GM19328 (cell line): ENCODE results near the gene DLGAP1.

Experiments
- ATAC-seq: cut with Tn5 transposase; IDR thresholded peaks from one replicate; pipeline ENCODE4 v1.9.1; 2021; ENCODE audit warnings: mild to moderate bottlenecking, moderate library complexity; ENCODE audit not compliant: unreplicated experiment

DLGAP1 gene

DNA sequence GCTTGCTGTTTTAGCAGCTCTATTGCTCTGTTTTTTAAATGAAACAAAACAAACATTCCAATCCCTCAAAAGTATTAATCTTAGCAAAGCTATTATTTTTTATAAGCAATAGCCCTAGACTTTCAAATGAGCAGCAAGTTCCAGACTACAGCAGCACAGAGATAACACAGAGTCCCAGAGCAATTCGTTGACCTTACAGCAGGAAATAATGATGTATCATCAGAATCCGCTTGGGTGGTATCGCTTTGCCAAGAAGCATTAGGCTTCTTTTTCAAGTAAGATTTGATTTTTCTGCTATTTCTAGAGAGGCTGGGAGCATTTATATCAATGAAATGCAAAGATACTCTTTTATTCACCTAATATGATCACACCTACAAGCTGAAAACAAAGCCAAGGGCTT lies 209.7 kb downstream of the DLGAP1 start:
- no peak for ATAC-seq

GRCh38 chr18:4242431-4243161 lies 212.5 kb downstream of the DLGAP1 start:
- ATAC-seq: no peak

- no peak for ATAC-seq
Measured at GRCh38 chr18:4241090-4241617, 214.0 kb downstream of the DLGAP1 start.

DNA sequence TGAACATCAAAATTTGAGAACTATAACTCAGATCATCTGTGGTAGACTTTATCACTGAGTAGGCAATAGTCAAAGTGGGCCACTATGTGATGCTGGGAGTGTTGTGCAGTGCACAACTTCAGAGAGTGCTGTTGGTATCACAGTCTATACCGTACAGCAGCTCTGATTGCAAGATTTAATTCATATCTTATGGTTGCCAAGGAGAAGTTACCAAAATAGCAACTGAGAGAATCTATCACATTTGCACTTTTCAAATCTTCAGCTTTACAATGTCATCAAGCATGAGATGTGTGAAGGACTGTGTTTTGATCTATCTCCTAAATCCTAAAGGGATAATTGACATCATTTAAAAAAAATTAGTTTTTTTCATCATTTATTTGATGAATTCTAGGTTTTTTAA lies 216.1 kb downstream of the DLGAP1 start:
- no peak for ATAC-seq

- no peak for ATAC-seq
Measured at GRCh38 chr18:4237664-4238041, 217.5 kb downstream of the DLGAP1 start.

DNA sequence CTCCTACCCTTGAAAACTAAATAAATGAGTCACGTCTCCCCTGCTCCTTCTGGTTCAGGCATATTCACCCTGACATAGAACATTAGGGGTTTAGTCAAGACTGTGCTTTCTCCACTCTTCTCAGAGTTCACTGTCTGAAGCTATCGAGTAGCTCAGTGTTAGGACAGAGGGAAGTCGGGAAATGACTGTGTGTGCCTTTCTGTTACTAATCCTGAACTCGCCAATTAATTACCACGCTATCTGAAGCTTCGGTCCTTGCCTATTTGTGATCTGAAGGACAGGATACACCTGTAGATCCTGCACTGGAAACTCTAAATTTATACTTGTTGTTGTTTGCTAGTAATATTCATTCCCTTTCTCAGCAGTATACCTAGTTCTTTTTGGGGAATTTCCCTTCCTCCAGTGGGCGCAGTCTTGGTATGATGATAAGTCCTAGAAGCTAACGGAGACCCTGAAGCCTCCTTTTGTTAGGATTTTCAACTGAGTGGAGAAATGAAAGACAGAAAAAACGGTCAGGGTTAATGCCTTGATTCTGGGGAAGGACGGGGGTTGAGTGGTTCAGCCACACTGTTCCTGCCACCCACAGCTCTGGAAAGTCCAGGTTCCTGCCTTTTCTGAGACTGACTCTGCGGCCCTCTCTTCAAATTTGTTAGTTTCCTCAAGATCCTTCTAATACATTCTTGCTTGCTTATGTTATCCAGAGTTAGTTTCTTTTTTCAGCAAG lies 218.0 kb downstream of the DLGAP1 start:
- no peak for ATAC-seq

DNA sequence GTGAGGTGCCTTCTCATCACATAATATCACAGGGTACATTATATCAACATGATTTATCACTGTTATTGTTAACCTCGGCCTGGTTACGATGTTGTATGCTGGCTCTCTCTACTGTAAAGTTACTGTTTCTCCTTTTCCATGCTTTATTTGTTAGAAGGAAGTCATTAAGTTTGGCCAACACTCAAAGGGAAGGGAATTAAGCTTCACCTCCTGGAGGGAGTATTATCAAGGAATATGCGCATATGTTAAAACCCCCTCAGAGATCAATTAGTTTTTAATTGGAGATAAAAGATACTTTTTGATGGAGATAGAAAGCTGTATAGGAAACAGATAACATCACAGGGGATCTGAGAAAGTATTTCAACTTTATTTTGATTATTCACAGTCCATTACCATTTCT lies 221.6 kb downstream of the DLGAP1 start:
- no peak for ATAC-seq

DNA sequence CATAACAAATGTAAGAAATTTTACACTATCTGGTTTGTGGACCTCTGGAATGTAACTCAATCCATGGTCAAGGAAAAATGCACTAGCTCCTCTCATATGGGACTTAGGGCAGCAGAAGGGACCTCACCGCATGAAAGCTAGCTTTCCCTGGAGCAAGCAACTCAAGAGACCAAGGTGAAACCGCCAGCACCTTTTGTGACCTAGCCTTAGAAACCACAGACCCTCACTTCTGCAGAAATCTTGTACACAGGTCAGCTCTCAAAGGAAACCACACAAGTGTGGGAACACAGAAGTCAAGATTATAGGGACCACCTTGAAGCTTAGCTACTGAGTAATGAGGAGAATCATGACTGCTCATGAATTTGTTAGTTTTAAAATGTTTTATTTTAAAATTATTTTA lies 222.5 kb downstream of the DLGAP1 start:
- ATAC-seq: no peak

DNA sequence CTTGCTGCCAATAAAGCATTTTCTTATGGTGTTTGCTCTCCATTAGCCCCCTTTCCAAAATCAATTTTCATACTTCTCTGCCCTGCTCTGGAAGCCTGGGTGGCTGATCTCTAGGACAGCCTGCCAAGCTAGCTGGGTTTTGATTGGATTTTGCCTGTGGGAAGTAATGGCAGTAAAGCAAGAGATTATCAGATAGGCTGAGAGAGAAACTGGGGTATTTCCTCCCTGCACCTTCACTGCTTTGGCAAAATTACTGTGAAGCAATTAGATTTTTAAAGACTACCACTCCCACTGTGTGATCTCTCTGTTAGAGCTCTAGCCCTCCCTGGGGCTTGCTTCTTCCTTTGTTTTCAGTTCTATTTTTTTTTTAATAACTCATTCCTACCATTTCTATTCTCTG lies 223.8 kb downstream of the DLGAP1 start:
- ATAC-seq: no peak

DNA sequence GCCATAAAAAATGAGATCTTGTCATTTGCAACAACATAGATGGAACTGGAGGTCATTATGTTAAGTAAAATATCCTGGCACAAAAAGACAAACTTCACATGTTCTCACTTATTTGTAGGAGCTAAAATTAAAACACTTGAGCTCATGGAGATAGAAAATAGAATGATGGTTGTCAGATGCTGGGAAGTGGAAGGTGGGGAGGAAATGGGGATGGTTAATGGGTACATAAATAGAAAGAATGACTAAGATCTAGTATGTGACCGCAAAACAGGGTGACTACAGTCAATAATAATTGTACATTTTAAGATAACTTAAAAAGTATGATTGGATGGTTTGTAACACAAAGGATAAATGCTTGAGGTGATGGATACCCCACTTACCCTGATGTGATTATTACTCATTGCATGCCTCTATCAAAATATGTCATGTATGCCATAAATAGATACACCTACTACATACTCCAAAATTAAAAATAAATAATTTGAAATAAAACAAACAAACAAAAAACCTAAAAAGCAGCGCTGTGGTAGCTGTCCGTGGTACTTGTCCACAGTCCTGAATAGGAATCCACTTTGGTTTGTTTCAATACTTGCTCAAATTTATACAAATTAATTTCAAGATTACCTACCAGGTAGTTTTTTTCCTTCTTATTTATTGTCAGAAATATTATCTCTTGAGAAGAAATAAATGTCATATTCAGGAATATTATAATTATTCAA lies 224.5 kb downstream of the DLGAP1 start:
- ATAC-seq: no peak

- ATAC-seq: no peak
Measured at GRCh38 chr18:4224031-4224704, 230.9 kb downstream of the DLGAP1 start.

DNA sequence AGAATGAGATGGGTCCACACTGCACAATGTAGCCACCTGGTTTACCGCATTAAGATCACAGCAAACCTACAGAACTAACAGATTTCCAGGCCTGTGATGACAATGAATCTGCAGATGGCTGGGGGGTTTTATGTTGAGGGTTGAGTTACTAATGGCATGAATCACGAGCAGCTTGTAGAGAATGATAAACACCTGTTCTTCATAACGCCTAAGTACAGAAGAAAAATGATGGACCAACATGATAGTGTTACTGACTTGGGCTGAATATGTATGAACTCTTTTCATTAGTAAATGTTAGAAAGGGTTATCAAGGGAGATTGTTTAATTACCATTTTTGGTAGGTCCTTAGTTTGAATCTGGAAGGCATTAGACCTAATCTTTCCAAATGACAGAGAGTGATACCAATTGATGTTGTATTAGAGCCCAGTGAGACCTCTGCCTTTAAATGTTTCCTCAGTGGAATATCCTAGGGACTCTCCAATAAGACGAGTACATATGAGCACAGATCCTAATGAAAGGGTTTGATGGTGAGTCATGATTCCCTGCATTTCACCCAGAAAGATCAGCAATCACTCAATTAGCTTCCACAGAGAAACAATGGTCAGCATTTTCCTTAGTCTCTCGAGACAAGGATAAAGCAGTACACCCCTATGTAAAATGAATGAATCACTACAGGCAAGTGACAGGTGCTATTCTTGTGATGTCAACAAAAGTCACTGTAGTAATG lies 243.8 kb downstream of the DLGAP1 start:
- ATAC-seq: no peak

DNA sequence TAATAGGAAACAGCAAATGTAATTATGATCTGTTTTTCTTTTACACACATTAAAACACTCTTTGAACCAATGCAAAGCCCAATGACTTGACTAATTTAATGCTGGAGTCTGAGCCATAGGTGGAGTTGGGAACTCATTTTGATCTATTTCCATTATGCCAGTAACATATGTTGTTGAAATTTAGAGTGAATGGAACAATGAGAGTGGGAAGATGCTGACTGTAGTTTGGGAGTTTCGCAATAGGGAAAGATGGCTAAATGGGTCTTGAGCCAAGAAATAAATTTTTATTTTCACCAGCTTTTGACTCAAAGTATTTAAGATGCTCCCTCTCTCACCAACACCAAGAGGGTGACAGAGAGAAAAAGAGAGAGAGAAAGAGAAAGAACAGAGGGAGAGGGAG lies 246.7 kb downstream of the DLGAP1 start:
- ATAC-seq: no peak

DNA sequence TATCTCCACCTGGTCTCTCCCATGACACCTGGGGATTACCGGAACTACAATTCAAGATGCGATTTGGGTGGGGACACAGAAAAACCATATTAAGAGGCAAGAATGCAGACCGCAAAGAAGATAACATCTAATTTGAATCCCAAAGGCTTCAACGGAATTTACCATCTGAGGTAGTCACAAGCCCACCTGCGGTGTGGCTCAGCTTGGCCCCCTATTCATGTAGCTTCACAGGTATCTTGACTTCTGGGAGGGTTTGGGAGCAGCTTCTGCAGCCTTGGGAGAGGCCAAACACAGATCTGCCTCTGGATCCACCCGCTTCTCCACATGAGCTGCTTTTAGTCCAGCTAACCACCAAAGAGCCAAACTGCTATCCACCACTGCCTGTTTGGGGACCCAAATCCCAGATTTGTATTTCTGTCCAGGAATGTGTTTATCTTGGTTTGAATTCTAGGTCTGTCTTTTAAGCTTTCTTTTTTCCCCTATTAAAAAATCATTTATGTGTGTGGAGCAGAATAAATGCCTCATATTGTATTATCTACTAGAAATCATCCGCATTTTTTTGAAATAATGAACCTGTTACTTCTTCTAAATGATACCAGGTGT lies 247.6 kb downstream of the DLGAP1 start:
- ATAC-seq: no peak

DNA sequence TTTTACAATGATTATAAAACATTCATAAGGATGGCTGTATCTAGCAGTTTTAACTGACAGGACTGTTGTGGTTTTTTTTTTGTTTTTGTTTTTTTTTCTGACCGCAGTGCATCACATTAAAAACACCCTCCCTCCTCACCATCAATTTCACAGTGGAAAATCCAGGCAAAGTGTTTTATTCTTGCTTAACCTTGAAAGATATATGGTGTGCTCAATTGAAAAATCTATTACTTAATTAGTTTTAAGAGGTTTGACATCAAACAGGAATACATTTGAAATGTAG lies 250.7 kb downstream of the DLGAP1 start:
- ATAC-seq: no peak

DNA sequence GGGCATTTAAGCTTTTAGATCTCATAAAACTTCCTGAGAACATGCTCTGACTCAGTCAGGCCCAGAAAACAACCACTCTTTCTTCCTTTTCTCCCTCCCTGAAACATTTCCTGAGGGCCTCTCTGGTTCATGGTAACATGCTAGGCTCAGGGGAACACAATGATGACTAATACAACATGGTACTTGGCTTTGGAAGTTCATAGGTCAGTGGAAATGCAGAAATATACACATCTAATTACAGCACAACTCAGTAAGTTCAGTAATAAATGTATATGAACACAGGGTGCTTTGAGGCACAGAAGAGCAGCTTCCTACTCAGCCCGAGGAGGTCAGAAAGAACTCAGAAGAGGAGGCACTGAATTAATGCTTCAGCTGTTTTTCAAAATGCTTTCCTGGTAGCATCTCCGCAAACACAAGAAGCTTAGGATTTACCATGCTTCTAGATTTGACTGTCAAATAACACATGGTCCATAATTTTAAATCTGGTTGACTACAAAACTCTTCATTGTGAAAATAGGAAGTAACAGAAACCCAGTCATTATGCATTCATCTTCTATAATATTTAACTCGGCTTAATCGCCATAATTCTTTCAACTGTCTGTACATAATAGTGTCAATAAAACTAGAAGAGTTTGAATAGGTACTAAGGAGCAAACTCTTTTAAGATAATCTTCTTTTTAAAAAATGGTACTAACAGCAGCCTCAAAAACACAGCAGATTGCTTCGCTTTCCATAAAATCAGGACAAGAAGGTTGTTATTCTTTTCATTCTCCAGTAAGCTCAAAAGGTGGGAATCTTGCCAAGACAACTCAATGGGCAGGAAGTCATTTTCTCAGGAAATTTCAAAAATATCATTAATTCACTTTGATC lies 251.3 kb downstream of the DLGAP1 start:
- ATAC-seq: no peak

DNA sequence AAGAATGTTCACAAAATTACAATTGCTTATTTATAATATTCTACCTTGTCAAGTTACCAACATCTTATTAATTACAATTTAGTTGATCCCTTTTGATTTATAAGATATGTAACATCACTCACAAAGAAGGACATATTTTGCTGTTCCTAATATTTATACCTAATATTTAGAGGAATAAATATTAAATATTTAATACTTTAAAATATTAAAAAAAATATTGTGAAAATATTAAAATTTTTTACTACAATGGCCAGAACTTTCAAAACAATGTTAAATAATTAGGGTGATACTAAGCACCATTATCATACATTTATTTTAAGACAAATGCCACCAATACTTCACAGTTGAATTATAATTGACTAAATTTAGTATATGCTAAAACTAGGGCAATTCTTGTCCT lies 254.7 kb downstream of the DLGAP1 start:
- ATAC-seq: no peak

DNA sequence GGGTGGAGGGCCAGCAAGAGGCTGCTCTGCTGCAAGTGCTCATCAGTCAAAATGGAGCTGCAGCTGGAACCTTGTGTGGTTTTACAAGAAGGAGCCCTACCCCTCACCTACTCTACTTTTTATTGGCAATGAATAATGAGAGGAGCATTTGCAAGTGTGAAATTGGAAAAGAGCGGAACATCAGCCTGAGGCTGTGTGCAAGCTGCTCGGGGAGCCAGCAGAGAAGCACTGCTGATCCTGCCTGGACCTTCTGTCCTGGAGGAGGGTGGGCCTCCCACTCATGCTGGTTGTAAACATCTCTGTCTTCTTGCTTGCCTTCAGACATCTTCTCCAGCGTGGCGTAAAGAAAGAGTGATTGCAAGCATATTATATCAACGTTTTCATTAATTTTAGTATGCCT lies 256.2 kb downstream of the DLGAP1 start:
- no peak for ATAC-seq

- no peak for ATAC-seq
Measured at GRCh38 chr18:4196351-4196750, 258.8 kb downstream of the DLGAP1 start.
